ENCODE measurements around the gene RGS14. TPM values are rescaled to one million over a fixed set of nuclear protein-coding genes. Genes with fewer than 3 reads are reported as not detected.

The RGS14 gene
- polyA plus RNA-seq, 1 donor (not counting 4 experiments of a cell fraction or from before 2014, with no cell fraction given), result 8.6 TPM

GRCh38 chr5:177385720-177386119 lies 28.0 kb downstream of the RGS14 start:
- Histone ChIP-seq H3K4me2 (ENCODE audit: control insufficient read depth, extremely low read depth, insufficient read depth, low read depth, low read length) (no peak overlapping the region), H3K79me2 (ENCODE audit: control insufficient read depth, insufficient read depth, low read length) (no peaks in the 10 kb centered on the region), H3K9ac (ENCODE audit: control insufficient read depth, extremely low read depth, insufficient read depth, low read length) (no peak overlapping the region), H3K4me1 (ENCODE audit: control insufficient read depth, extremely low read depth, insufficient read depth, low read length) (peaks cover 34% of the 10 kb centered on the region), H3K27ac (ENCODE audit: control insufficient read depth, insufficient read depth, low read length) (no peak overlapping the region), H2AFZ (ENCODE audit: control insufficient read depth, low read length) (no peak overlapping the region), H3K4me3 (ENCODE audit: control insufficient read depth in 2 of 3, extremely low read depth in 1 of 3, insufficient read depth in 2 of 3, low read depth in 1 of 3, low read length in 3 of 3) (no peak overlapping the region), H4K20me1 (ENCODE audit: control insufficient read depth, extremely low read depth, insufficient read depth, low read length) (peaks cover 2% of the 10 kb centered on the region), H3K9me1 (ENCODE audit: control insufficient read depth, extremely low read depth, insufficient read depth, low read length) (no peaks in the 10 kb centered on the region), H3K36me3 (ENCODE audit: control insufficient read depth in 2 of 2, extremely low read depth in 1 of 2, insufficient read depth in 2 of 2, low read length in 2 of 2) (no peaks in the 10 kb centered on the region), H3K9me3 (ENCODE audit: control insufficient read depth, low read depth, low read length) (no peaks in the 10 kb centered on the region), H3K27me3 (ENCODE audit: control insufficient read depth, extremely low read depth, insufficient read depth, low read length) (peaks cover 5% of the 10 kb centered on the region)
- dilution Hi-C loops (cut with MboI; ENCODE audit: extremely low pct_ligation_motif_present, low sequenced_read_pairs), result no loop called here
- TF ChIP-seq CTCF (optimal IDR thresholded peaks at IDR 0.05 in 1 of 3, IDR thresholded peaks at IDR 0.05 in 1 of 3, conservative IDR thresholded peaks at IDR 0.05 in 1 of 3; ENCODE audit: extremely low read depth in 1 of 3, insufficient read depth in 2 of 3, low read length in 3 of 3) (no peak), EZH2 (IDR thresholded peaks at IDR 0.05; ENCODE audit: low read length) (no peak)
- no peak for DNase-seq (ENCODE audit: low read depth, low spot score)
- no peak for FAIRE-seq

- no peaks in the 10 kb centered on the region for H3K36me3 ChIP-seq (ENCODE audit: control insufficient read depth in 2 of 2, extremely low read depth in 1 of 2, insufficient read depth in 2 of 2, low read length in 2 of 2)
- no peaks in the 10 kb centered on the region for H3K9me1 ChIP-seq (ENCODE audit: control insufficient read depth, extremely low read depth, insufficient read depth, low read length)
- H3K27ac ChIP-seq (ENCODE audit: control insufficient read depth, insufficient read depth, low read length), result no peak overlapping the region
- H2AFZ ChIP-seq (ENCODE audit: control insufficient read depth, low read length), result no peak overlapping the region
- no peaks in the 10 kb centered on the region for H3K79me2 ChIP-seq (ENCODE audit: control insufficient read depth, insufficient read depth, low read length)
- H3K4me3 ChIP-seq (ENCODE audit: control insufficient read depth in 2 of 3, extremely low read depth in 1 of 3, insufficient read depth in 2 of 3, low read depth in 1 of 3, low read length in 3 of 3), result no peak overlapping the region
- dilution Hi-C loops (cut with MboI; ENCODE audit: extremely low pct_ligation_motif_present, low sequenced_read_pairs), result no loop called here
- TF ChIP-seq EZH2 (IDR thresholded peaks at IDR 0.05; ENCODE audit: low read length) (no peak), CTCF (optimal IDR thresholded peaks at IDR 0.05 in 1 of 3, IDR thresholded peaks at IDR 0.05 in 1 of 3, conservative IDR thresholded peaks at IDR 0.05 in 1 of 3; ENCODE audit: extremely low read depth in 1 of 3, insufficient read depth in 2 of 3, low read length in 3 of 3) (no peak)
- H3K27me3 ChIP-seq (ENCODE audit: control insufficient read depth, extremely low read depth, insufficient read depth, low read length), result peaks cover 5% of the 10 kb centered on the region
- H4K20me1 ChIP-seq (ENCODE audit: control insufficient read depth, extremely low read depth, insufficient read depth, low read length), result peaks cover 2% of the 10 kb centered on the region
- no peak overlapping the region for H3K9ac ChIP-seq (ENCODE audit: control insufficient read depth, extremely low read depth, insufficient read depth, low read length)
- peaks cover 34% of the 10 kb centered on the region for H3K4me1 ChIP-seq (ENCODE audit: control insufficient read depth, extremely low read depth, insufficient read depth, low read length)
- no peak for DNase-seq (ENCODE audit: low read depth, low spot score)
- no peak overlapping the region for H3K4me2 ChIP-seq (ENCODE audit: control insufficient read depth, extremely low read depth, insufficient read depth, low read depth, low read length)
- H3K9me3 ChIP-seq (ENCODE audit: control insufficient read depth, low read depth, low read length), result no peaks in the 10 kb centered on the region
- no peak for FAIRE-seq
Measured at GRCh38 chr5:177386542-177386941, 28.8 kb downstream of the RGS14 start.
